Measurements from ENCODE around the gene HDAC8. TPM values are rescaled to one million over a fixed set of nuclear protein-coding genes. Genes with fewer than 3 reads are reported as not detected.

Gene HDAC8
- total RNA-seq, 6 experiments from 2014 or later, result 12.6 to 19.4 (median 17.0) TPM

DNA sequence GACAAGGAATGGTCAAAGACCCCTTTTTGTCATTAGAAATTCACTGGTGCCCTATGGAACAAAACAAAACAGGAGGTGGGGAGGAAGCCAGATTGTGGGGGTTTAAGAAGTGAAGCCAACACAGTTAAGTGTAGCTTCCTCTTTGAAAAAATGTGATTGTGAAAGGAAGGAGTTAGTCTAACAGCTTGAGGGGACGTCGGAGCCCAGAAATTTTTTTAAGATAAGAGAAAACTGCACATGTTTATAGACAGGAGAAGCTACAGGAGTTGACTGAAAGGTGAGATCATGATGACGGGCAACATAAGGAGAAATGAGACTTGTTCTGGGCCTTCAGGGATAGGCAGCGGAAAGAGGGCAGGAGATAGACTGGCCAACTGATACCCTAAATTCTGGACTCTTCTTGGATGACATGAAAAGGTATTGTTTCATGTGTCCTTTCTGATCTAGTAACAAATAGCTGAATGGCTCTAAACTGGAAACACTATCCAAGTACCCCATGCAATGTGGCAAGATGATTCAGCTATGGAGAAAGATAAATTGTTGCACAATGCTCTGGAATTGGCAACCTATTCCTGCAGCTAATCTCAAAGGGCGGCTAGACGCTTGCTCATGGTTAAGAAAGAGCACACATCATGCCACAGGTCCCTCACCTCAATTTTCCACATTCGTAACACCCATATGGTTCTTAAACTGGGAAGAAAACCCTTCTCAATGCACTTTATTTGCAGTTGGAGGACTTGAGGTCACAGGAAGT, 3.7 kb upstream of the HDAC8 start:
- TF ChIP-seq, protein P1, sequence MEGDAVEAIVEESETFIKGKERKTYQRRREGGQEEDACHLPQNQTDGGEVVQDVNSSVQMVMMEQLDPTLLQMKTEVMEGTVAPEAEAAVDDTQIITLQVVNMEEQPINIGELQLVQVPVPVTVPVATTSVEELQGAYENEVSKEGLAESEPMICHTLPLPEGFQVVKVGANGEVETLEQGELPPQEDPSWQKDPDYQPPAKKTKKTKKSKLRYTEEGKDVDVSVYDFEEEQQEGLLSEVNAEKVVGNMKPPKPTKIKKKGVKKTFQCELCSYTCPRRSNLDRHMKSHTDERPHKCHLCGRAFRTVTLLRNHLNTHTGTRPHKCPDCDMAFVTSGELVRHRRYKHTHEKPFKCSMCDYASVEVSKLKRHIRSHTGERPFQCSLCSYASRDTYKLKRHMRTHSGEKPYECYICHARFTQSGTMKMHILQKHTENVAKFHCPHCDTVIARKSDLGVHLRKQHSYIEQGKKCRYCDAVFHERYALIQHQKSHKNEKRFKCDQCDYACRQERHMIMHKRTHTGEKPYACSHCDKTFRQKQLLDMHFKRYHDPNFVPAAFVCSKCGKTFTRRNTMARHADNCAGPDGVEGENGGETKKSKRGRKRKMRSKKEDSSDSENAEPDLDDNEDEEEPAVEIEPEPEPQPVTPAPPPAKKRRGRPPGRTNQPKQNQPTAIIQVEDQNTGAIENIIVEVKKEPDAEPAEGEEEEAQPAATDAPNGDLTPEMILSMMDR (IDR thresholded peaks at IDR 0.05), result no peak
- TF ChIP-seq POLR2A (IDR thresholded peaks at IDR 0.05), result no peak
- Histone ChIP-seq H3K4me3 (no peak overlapping the region), H3K27me3 (no peaks in the 10 kb centered on the region), H3K27ac (no peak overlapping the region), H3K4me1 (peaks cover 0 to 6% (median 2%) of the 10 kb centered on the region in 4 donors), H3K9me3 (no peaks in the 10 kb centered on the region), H3K36me3 (no peaks in the 10 kb centered on the region)
- DNase-seq (peak in 1 of 3 donors; percentile 44), ATAC-seq (peak; percentile 65 to 85 (median 76))
- intact Hi-C loops (cut with DNase I), result no loop called here
- WGBS (ENCODE audit: insufficient coverage, low coverage, low lambda C conversion rate, missing lambda C conversion rate), result 50% methylated on average over 5 of the region's 7 CpGs

DNA sequence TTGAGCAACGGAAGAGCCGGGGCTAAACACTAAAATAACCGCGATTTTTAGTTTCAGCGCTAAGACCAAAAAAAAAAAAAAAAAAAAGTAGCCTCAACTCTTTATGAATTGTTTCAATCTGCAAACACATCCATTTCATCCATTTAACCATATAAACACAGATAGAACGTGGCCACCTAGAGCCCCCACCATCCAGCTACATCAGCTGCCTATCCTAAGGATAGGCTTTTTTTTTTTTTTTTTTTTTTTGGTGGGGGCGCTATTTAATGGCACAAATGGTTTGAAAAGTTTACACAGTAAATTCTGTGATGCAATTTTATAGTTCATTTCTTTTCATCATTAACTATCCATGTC, 492 bp upstream of the HDAC8 start:
- peak overlapping the region in 2 of 3 donors; percentile 56 to 59 for H3K4me3 ChIP-seq
- ATAC-seq, result peak in 3 of 4 donors; percentile 10 to 31 (median 14)
- no peaks in the 10 kb centered on the region for H3K27me3 ChIP-seq
- DNase-seq, result no peak
- no peak overlapping the region for H3K27ac ChIP-seq
- no peak for TF ChIP-seq POLR2A (IDR thresholded peaks at IDR 0.05)
- TF ChIP-seq, protein P1 (IDR thresholded peaks at IDR 0.05), result no peak
- H3K36me3 ChIP-seq, result no peaks in the 10 kb centered on the region
- intact Hi-C loops (cut with DNase I), result no loop called here
- peaks cover 0 to 6% (median 2%) of the 10 kb centered on the region in 4 donors for H3K4me1 ChIP-seq
- 12% methylated on average over 7 of the region's 7 CpGs for WGBS (ENCODE audit: insufficient coverage, low coverage, low lambda C conversion rate, missing lambda C conversion rate)
- no peaks in the 10 kb centered on the region for H3K9me3 ChIP-seq

DNA sequence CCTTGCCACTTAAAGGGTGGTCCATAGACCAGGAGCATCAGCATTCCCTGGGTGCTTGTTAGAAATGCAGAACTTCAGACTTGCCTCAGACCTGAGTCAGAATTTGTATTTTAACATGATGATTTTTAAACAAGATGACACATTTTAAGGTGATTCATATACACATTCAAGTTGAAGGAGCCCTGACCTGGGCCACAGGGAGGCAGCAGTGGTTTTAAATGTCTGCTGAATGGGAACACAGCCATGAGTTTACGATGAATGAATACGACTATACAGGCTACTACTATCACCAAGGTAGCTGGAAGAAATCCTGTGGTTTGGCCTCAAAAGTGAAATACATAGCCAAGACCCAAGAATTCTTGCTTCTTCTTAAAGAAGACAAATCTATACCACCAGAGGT, 2.9 kb downstream of the HDAC8 start:
- ATAC-seq (no peak), DNase-seq (no peak)
- H3K36me3 ChIP-seq, result peaks cover 0 to 3% (median 0%) of the 10 kb centered on the region in 4 donors
- WGBS (ENCODE audit: insufficient coverage, low coverage, low lambda C conversion rate, missing lambda C conversion rate), result 66% methylated on average over 2 of the region's 2 CpGs
- TF ChIP-seq, protein P1 (IDR thresholded peaks at IDR 0.05), result no peak
- TF ChIP-seq POLR2A (IDR thresholded peaks at IDR 0.05), result no peak
- no peaks in the 10 kb centered on the region for H3K9me3 ChIP-seq
- no peak overlapping the region for H3K4me3 ChIP-seq
- no peaks in the 10 kb centered on the region for H3K27me3 ChIP-seq
- intact Hi-C loops (cut with DNase I), result no loop called here
- H3K4me1 ChIP-seq, result peaks cover 0 to 4% (median 0%) of the 10 kb centered on the region in 4 donors
- H3K27ac ChIP-seq, result no peak overlapping the region

DNA sequence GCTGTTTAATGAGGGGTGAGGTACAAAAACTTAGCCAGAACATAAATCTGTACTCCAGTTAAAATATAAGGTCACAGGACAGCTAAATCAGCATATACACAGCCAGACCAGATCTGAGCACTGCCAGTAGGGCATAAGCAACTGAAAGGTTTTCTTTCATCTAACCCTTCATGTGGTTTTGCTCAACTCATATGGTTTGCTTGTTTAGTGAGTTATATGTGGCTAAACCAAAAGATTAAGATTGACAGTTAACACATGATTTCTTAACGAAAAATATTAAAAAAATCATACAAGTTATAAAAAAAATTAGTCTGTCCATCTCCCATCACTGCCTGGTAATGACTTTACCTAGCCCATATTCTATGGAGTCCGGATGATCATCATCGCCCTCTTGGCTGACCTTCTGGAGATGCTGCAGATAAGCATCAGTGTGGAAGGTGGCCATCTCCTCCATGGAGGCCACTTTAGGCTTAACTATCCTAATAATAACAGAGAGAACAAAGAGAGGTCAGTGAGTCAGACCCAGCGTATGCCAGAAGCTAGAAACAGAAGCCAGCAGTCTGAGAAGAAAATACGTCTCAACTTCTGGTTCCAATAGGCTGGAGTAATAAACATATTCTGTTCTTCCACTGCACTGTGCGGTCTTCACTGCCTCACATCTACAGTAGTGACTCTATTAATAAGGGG, 4.1 kb downstream of the HDAC8 start:
- ATAC-seq (no peak), DNase-seq (no peak)
- TF ChIP-seq, protein P1 (IDR thresholded peaks at IDR 0.05), result no peak
- peaks cover 0 to 4% (median 0%) of the 10 kb centered on the region in 4 donors for H3K4me1 ChIP-seq
- peaks cover 0 to 3% (median 0%) of the 10 kb centered on the region in 4 donors for H3K36me3 ChIP-seq
- WGBS (ENCODE audit: insufficient coverage, low coverage, low lambda C conversion rate, missing lambda C conversion rate), result 77% methylated on average over 6 of the region's 6 CpGs
- H3K4me3 ChIP-seq, result no peak overlapping the region
- H3K9me3 ChIP-seq, result no peaks in the 10 kb centered on the region
- H3K27ac ChIP-seq, result no peak overlapping the region
- intact Hi-C loops (cut with DNase I), result no loop called here
- H3K27me3 ChIP-seq, result no peaks in the 10 kb centered on the region
